ENCODE measurements around the gene CYP27A1. TPM values are rescaled to one million over a fixed set of nuclear protein-coding genes. Genes with fewer than 3 reads are reported as not detected.

Gene CYP27A1
- total and polyA plus RNA-seq, 12 donors = 29.1 to 124 (median 81.0) TPM

- 67 to 82% (median 71%) methylated on average over 7 to 18 of the region's 18 CpGs for WGBS, 4 donors
- H3K4me1 ChIP-seq (replicated peaks in 1 of 2) = no peaks in the 10 kb centered on the region
- no peaks in the 10 kb centered on the region for H3K27me3 ChIP-seq
- TF ChIP-seq POLR2A (IDR thresholded peaks at IDR 0.05) = no peak
- no peak for TF ChIP-seq CTCF (IDR thresholded peaks at IDR 0.05)
- DNase-seq = peak in 1 of 7 donors; percentile 36
- no peaks in the 10 kb centered on the region for H3K36me3 ChIP-seq (replicated peaks in 1 of 2)
- H3K27ac ChIP-seq = no peak within 1 kb of the TSS
- H3K4me3 ChIP-seq = no peak within 1 kb of the TSS
- no peaks in the 10 kb centered on the region for H3K9me3 ChIP-seq (replicated peaks in 1 of 3)
- intact Hi-C loops (cut with DNase I) = no loop called here
These were observed 49.5 kb downstream of the CYP27A1 start, which contains the start of gene PRKAG3 for GRCh38 chr2:218831378-218831990. Gene PRKAG3, minus strand, starts transcription at chr2:218831803.

GRCh38 chr2:218832081-218832480, 50.1 kb downstream of the CYP27A1 start:
- no peak for TF ChIP-seq CTCF (IDR thresholded peaks at IDR 0.05)
- TF ChIP-seq POLR2A (IDR thresholded peaks at IDR 0.05) = no peak
- intact Hi-C loops (cut with DNase I) = no loop called here
- peak in 1 of 7 donors; percentile 34 for DNase-seq
- Histone ChIP-seq H3K4me3 (no peak overlapping the region), H3K27me3 (no peaks in the 10 kb centered on the region), H3K36me3 (replicated peaks in 1 of 2) (no peaks in the 10 kb centered on the region), H3K9me3 (replicated peaks in 1 of 3) (no peaks in the 10 kb centered on the region), H3K4me1 (replicated peaks in 1 of 2) (no peaks in the 10 kb centered on the region), H3K27ac (no peak overlapping the region)
- 78 to 100% (median 93%) methylated on average over 2 to 3 of the region's 3 CpGs for WGBS, 4 donors

GRCh38 chr2:218832520-218832919, 50.6 kb downstream of the CYP27A1 start:
- no peak overlapping the region for H3K27ac ChIP-seq
- no peak for TF ChIP-seq POLR2A (IDR thresholded peaks at IDR 0.05)
- TF ChIP-seq CTCF (IDR thresholded peaks at IDR 0.05) = no peak
- H3K27me3 ChIP-seq = no peaks in the 10 kb centered on the region

GRCh38 chr2:218833023-218833609, 51.2 kb downstream of the CYP27A1 start:
- no peaks in the 10 kb centered on the region for H3K27me3 ChIP-seq
- WGBS, 4 donors = 87 to 97% (median 92%) methylated on average over 3 to 4 of the region's 4 CpGs
- H3K9me3 ChIP-seq (replicated peaks in 1 of 3) = peaks cover 0 to 7% (median 0%) of the 10 kb centered on the region in 3 donors
- DNase-seq = peak in 1 of 7 donors; percentile 6
- H3K4me3 ChIP-seq = no peak overlapping the region
- H3K36me3 ChIP-seq (replicated peaks in 1 of 2) = no peaks in the 10 kb centered on the region
- TF ChIP-seq POLR2A (IDR thresholded peaks at IDR 0.05) (no peak), CTCF (IDR thresholded peaks at IDR 0.05) (no peak)
- no peaks in the 10 kb centered on the region for H3K4me1 ChIP-seq (replicated peaks in 1 of 2)
- H3K27ac ChIP-seq = no peak overlapping the region
- intact Hi-C loops (cut with DNase I) = no loop called here

More at GRCh38 chr2:218832520-218832919, 50.6 kb downstream of the CYP27A1 start:
- peaks cover 0 to under 1% (median 0%) of the 10 kb centered on the region in 3 donors for H3K9me3 ChIP-seq (replicated peaks in 1 of 3)
- DNase-seq = no peak
- intact Hi-C loops (cut with DNase I) = no loop called here
- H3K4me1 ChIP-seq (replicated peaks in 1 of 2) = no peaks in the 10 kb centered on the region
- 69 to 93% (median 81%) methylated on average over 3 of the region's 3 CpGs for WGBS, 4 donors
- no peaks in the 10 kb centered on the region for H3K36me3 ChIP-seq (replicated peaks in 1 of 2)
- H3K4me3 ChIP-seq = no peak overlapping the region
